ENCODE measurements around the gene PLPPR5.

DNA sequence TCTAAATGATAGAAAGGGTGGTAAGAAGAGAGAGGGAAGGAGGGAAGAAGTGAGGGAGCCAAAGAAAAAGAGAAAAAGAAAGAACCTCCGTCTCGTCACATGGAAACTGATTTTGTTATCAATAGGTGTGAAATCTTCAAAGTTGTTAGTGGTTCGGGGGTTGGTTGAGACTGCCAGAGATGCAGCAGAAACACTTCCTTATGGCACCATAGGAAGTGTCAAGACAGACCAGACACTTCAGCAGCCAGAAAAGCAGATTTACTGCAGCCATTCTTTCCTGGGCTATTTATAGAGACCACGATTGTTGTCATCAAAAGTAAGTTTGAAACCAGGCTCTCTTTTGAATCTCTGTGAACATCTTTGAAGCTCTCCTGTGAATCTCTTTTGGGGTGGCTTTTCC is 150.5 kb downstream of the PLPPR5 start:
- TF ChIP-seq POLR2A (IDR thresholded peaks at IDR 0.05), result no peak
- TF ChIP-seq, protein P1, sequence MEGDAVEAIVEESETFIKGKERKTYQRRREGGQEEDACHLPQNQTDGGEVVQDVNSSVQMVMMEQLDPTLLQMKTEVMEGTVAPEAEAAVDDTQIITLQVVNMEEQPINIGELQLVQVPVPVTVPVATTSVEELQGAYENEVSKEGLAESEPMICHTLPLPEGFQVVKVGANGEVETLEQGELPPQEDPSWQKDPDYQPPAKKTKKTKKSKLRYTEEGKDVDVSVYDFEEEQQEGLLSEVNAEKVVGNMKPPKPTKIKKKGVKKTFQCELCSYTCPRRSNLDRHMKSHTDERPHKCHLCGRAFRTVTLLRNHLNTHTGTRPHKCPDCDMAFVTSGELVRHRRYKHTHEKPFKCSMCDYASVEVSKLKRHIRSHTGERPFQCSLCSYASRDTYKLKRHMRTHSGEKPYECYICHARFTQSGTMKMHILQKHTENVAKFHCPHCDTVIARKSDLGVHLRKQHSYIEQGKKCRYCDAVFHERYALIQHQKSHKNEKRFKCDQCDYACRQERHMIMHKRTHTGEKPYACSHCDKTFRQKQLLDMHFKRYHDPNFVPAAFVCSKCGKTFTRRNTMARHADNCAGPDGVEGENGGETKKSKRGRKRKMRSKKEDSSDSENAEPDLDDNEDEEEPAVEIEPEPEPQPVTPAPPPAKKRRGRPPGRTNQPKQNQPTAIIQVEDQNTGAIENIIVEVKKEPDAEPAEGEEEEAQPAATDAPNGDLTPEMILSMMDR (IDR thresholded peaks at IDR 0.05), result no peak

Measured in suprapubic skin (tissue), 3 donors.